Thyroid gland (tissue), 4 donors: ENCODE data around the gene GTPBP6.

Experiments used
- CTCF ChIP-seq, 6 experiments: fragments of 200-600 bp in 3 of 6; fragments of 450-650 bp in 3 of 6; sonication (generic) in 3 of 6; IDR thresholded peaks; one replicate each; pipeline ENCODE4 v1.5.1; 2016 to 2019; ENCODE audit warnings: antibody characterized with exemption in 6 of 6, mild to moderate bottlenecking in 2 of 6, inconsistent platforms in 1 of 6, moderate library complexity in 1 of 6
- POLR2A ChIP-seq, 2 donors: fragments of 450-650 bp; IDR thresholded peaks; one replicate each; pipeline ENCODE4 v1.6.1; 2017; ENCODE audit warnings: antibody characterized with exemption in 2 of 2, mild to moderate bottlenecking in 2 of 2, moderate library complexity in 1 of 2

- no peak for TF ChIP-seq CTCF (IDR thresholded peaks at IDR 0.05)
- no peak for TF ChIP-seq POLR2A (IDR thresholded peaks at IDR 0.05)
These were observed 23.5 kb downstream of the GTPBP6 start for GRCh38 chrX:295136-295535.
